Stimulated activated CD8-positive, alpha-beta memory T cell treated with anti-CD3 and anti-CD28 coated beads, Interleukin-4, amount 100 ng/mL, for 1 hour (primary cell): ENCODE results near the gene DLGAP1.

Source experiments
- DNase-seq, 2 donors: peaks; one replicate each; pipeline ENCODE4 v3.0.0-alpha.2; 2020; ENCODE audit warnings: low read depth in 2 of 2, low spot score in 1 of 2

Gene DLGAP1

GRCh38 chr18:4181882-4182568 lies 273.1 kb downstream of the DLGAP1 start:
- DNase-seq, result no peak

DNA sequence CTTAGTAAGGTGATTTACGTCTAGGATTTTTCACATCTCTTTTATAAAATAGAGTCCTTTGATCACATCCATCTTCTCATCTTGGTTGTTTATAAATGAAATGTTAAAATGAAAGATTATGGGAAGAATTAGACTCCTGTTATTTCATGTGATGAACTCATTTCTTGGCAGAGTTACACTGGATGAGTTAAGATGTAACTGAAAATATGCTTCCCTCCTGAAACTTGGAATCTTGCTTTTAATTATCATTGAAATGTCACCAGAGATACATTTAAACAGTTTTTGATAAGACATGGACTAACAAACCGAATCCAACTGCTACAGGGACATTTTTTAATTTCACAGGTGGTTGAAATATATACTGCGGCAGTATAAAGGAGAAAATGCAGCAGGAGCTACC lies 274.0 kb downstream of the DLGAP1 start:
- no peak for DNase-seq

GRCh38 chr18:4172196-4173100 lies 282.7 kb downstream of the DLGAP1 start:
- DNase-seq, result no peak

- DNase-seq, result no peak
Measured at GRCh38 chr18:4157352-4157751, 297.8 kb downstream of the DLGAP1 start.

GRCh38 chr18:4146797-4147196 lies 308.3 kb downstream of the DLGAP1 start:
- no peak for DNase-seq

GRCh38 chr18:4144201-4144600 lies 310.9 kb downstream of the DLGAP1 start:
- DNase-seq, result no peak

GRCh38 chr18:4143585-4143984 lies 311.5 kb downstream of the DLGAP1 start:
- DNase-seq, result no peak

DNA sequence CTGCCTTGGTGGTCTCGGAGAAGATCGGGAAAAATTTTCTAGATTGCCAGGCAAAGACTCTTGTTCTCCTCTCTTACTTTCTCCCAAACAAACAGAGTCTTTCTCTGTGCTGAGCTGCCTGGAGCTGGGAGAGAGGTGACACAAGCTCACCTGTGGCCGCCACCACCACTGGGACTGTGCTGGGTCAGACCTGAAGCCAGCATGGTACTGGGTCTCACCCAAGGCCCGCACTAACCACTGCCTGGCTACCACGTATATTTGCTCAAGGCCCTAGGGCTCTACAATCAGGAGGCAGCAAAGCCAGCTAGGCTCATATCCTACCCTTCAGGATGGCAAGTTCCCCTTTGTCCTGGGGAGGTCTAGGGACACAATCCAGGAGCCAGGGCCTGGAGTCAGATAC lies 312.2 kb downstream of the DLGAP1 start:
- no peak for DNase-seq

- no peak for DNase-seq
Measured at GRCh38 chr18:4134700-4135099, 320.4 kb downstream of the DLGAP1 start.

- DNase-seq, result no peak
Measured at GRCh38 chr18:4130734-4131719, 324.1 kb downstream of the DLGAP1 start.

DNA sequence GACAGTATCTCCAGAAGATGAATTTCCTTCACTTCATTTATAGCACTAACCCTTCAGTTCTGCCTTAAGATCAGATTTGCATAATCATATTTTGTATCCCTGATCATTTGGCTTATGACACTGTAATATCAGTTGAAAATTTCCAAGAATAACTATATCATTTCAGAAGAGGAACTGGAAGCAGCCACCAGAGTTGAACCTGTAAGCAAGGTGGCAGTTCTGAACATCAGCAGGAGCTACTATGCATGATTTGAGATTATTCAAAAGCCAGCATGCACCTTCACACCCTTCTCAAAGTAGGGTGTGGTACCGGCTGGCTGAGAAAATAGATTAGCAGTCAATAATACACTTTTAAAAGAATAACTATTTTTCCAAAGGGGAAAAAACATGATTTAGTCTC lies 328.2 kb downstream of the DLGAP1 start:
- no peak for DNase-seq

GRCh38 chr18:4125627-4126230 lies 329.4 kb downstream of the DLGAP1 start:
- no peak for DNase-seq

DNA sequence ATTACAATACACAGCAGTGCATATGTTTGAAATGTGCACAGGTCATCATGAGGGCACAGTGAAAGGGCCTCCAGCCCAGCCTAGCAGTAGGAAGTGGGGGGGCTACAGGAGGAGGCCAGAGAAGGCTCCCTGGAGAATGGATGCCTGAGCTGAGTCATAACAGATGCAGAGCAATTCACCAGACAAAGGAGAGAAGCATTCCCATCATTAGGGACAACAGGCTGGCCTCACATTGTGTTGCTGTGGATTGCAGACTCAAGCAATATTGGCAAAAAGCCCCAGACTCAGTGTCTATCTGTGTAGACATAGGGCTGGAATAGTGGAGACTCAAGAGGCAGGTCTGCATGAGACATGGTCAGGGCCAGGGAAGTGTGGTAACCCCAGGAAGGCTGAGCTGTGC lies 329.9 kb downstream of the DLGAP1 start:
- DNase-seq, result no peak

GRCh38 chr18:4119813-4120212 lies 335.3 kb downstream of the DLGAP1 start:
- DNase-seq, result no peak

DNA sequence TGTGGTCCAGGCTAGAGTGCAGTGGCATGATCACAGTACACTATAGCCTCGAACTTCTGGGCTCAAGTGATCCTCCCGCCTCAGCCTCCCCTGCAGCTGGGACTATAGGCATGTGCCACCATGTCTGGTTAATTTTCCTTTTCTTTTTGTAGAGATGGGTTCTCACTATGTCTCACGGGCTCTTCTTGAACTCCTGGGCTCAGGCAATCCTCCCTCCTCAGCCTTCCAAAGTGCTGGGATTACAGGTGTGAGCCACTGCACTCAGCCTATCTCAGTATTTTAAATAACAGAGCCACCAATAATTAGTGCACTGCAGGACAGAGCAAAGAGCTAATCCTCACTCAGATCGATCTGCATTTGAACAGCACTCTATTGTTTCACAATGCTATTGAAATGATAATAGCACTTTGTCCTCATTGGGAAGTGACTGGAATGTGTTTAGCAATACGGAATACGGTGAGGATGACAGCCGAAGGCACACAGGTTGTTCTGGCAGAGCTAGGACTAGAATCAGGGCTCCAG lies 335.9 kb downstream of the DLGAP1 start:
- DNase-seq, result no peak

DNA sequence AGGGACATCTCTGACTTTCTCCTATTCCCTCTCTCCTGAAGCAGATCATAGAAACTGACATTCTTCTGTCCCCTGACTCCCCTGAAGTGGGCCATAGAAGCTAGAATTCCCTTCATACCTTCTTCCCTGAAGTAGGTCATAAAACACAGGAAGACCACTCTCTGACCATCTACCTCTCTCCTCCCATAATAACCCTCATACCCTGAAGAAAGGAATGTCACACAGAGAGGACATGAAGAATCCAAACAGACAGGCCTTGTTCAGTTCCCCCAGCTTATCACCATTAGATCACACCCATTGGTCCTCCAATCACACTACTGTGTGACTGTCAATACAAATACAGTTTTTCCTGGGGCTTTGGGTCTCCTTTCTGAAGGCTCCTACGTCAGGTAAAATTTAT lies 347.1 kb downstream of the DLGAP1 start:
- DNase-seq, result no peak

GRCh38 chr18:4107049-4107467 lies 348.0 kb downstream of the DLGAP1 start:
- no peak for DNase-seq

GRCh38 chr18:4106407-4107033 lies 348.6 kb downstream of the DLGAP1 start:
- peak in 1 of 2 donors; percentile 28 for DNase-seq

DNA sequence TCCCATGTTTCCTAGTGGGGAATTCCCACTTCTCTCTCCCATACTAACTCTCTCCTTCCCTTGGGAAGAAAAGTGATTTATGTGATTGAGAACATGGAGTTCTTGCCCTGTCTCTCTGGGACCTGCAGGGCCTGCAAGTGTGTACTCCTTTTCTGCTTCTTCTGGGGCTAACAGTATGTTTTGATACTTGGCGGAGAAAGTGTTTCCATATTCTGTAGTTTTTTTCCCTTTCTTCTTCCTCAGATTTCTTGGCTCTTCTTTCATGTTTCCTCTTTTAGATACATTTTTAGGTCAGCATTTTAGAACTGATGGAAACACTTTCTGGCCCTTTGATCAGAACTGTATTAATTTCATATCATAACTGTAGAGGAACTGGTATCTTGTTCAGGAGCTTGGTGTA lies 352.2 kb downstream of the DLGAP1 start:
- no peak for DNase-seq

DNA sequence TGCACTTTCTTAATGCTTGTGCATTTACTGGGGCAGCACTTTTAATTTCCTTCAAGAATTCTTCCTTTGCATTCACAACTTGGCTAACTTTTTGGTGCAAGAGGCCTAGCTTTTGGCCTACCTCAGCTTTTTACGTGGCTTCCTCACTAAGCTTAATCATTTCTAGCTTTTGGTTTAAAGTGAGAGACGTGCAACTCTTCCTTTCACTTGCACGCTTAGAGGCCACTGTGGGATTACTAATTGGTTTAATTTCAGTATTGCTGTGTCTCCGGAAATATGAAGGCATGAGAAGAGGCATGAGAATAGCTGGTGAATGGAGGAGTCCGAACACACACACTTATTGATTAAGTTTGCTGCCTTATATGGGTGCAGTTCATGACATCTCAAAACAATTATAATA lies 354.1 kb downstream of the DLGAP1 start:
- no peak for DNase-seq
